AG04449 (cell line): Measurements from ENCODE around the gene RUVBL2.

Experiments
- CTCF ChIA-PET: fragments of 350-600 bp; formaldehyde crosslinking; extraction: SDS; loops from one replicate; lab custom pipeline; 2021; ENCODE audit warnings: antibody characterized with exemption; lab: Yijun Ruan, JAX
- POLR2A ChIA-PET: fragments of 400-600, 350-600 bp; formaldehyde crosslinking; extraction: SDS; loops from one replicate; lab custom pipeline; 2020; ENCODE audit warnings: antibody characterized with exemption, inconsistent platforms; lab: Yijun Ruan, JAX
- DNase-seq: peaks from one replicate; pipeline ENCODE4 v3.0.0-alpha.2; 2010; ENCODE audit warnings: low read depth, low spot score
- H3K4me3 ChIP-seq: 2 replicates; pipeline ENCODE4 v1.5.1; 2011; ENCODE audit warnings: low read depth, mild to moderate bottlenecking, control low read depth, low read length
- CTCF ChIP-seq: IDR thresholded peaks from one replicate; pipeline ENCODE4 v1.5.1; 2011; ENCODE audit warnings: mild to moderate bottlenecking, moderate library complexity, low read length, control low read depth, inconsistent platforms; ENCODE audit not compliant: insufficient read depth; ENCODE audit errors: missing control alignments

RUVBL2 gene

GRCh38 chr19:49006905-49007304, 13.2 kb downstream of the RUVBL2 start:
- H3K4me3 ChIP-seq, result no peak overlapping the region
- no peak for DNase-seq
- TF ChIP-seq CTCF, result no peak
- ChIA-PET CTCF (interaction anchor here (1.0 to 11.0 kb wide), 4 partner anchors 8 to 218 kb away, joined by 3 to 146 read pairs (median 8); no protein-coding TSS in a partner anchor), POLR2A (interaction anchor here (1.6 kb wide), 1 partner anchor 9 kb away, joined by 3 read pairs; no protein-coding TSS in a partner anchor)

GRCh38 chr19:49009828-49010227, 16.1 kb downstream of the RUVBL2 start:
- ChIA-PET POLR2A (no interaction called here), CTCF (interaction anchor here (0.6 to 11.0 kb wide), 5 partner anchors 8 to 190 kb away, joined by 3 to 146 read pairs (median 11); partner anchors contain the start of genes GYS1, LHB and RUVBL2)
- no peak overlapping the region for H3K4me3 ChIP-seq
- TF ChIP-seq CTCF, result no peak
- no peak for DNase-seq

- no peak for DNase-seq
- no peak overlapping the region for H3K4me3 ChIP-seq
- ChIA-PET POLR2A (no interaction called here), CTCF (interaction anchor here (3.3 to 11.0 kb wide), 2 partner anchors 11 to 17 kb away, joined by 15 to 146 read pairs; partner anchors contain the start of genes GYS1 and RUVBL2)
- no peak for TF ChIP-seq CTCF
Observed at GRCh38 chr19:49010453-49010852, 16.8 kb downstream of the RUVBL2 start.

- DNase-seq, result no peak
- no peak overlapping the region for H3K4me3 ChIP-seq
- ChIA-PET CTCF (interaction anchor here (11.0 kb wide), 1 partner anchor 12 kb away, joined by 146 read pairs; no protein-coding TSS in a partner anchor), POLR2A (no interaction called here)
- no peak for TF ChIP-seq CTCF
Observed at GRCh38 chr19:49011194-49011593, 17.5 kb downstream of the RUVBL2 start.

GRCh38 chr19:49014123-49014869, 20.6 kb downstream of the RUVBL2 start:
- H3K4me3 ChIP-seq, result no peak overlapping the region
- ChIA-PET POLR2A (interaction anchor here (0.7 to 1.2 kb wide), 2 partner anchors 21 to 47 kb away, joined by 3 read pairs; partner anchors contain the start of gene GYS1), CTCF (interaction anchor here (1.2 to 11.0 kb wide), 4 partner anchors 12 to 212 kb away, joined by 3 to 146 read pairs (median 10); partner anchors contain the start of genes GYS1 and RUVBL2)
- no peak for DNase-seq
- TF ChIP-seq CTCF, result no peak

GRCh38 chr19:49014870-49015255, 21.2 kb downstream of the RUVBL2 start:
- DNase-seq, result no peak
- TF ChIP-seq CTCF, result no peak
- no peak overlapping the region for H3K4me3 ChIP-seq
- CTCF ChIA-PET, result interaction anchor here (1.3 to 11.0 kb wide), 2 partner anchors 13 to 16 kb away, joined by 3 to 146 read pairs; no protein-coding TSS in a partner anchor
- POLR2A ChIA-PET, result no interaction called here
